Transverse colon (tissue), 4 donors: ENCODE data around the gene KLHDC4. TPM values are rescaled to one million over a fixed set of nuclear protein-coding genes. Genes with fewer than 3 reads are reported as not detected.

Experiments used
- DNase-seq: peaks from one replicate; pipeline ENCODE4 v3.0.0-alpha.2; 2019
- H3K27ac ChIP-seq, 4 donors: fragments of 200-600 bp; sonication (generic); 2 replicates each; pipeline ENCODE4 v1.5.1; 2016 to 2018; ENCODE audit warnings: inconsistent platforms in 4 of 4
- H3K27me3 ChIP-seq: fragments of 200-600 bp; sonication (generic); 2 replicates; pipeline ENCODE4 v1.5.1; 2017; ENCODE audit warnings: inconsistent platforms
- H3K36me3 ChIP-seq, 4 donors: fragments of 200-600 bp; sonication (generic); 2 replicates each; pipeline ENCODE4 v1.5.1; 2017 to 2019; ENCODE audit warnings: inconsistent platforms in 4 of 4
- H3K4me1 ChIP-seq, 4 donors: fragments of 200-600 bp; sonication (generic); 2 replicates each; pipeline ENCODE4 v1.5.1; 2017 to 2020; ENCODE audit warnings: inconsistent platforms in 4 of 4
- H3K4me3 ChIP-seq, 4 donors: fragments of 200-600 bp; sonication (generic); 1 replicate in 1 of 4; 2 replicates in 3 of 4; pipeline versions ENCODE4 v1.5.1 to v1.6.1; 2017 to 2019; ENCODE audit warnings: inconsistent platforms in 4 of 4
- H3K9me3 ChIP-seq, 2 donors: fragments of 200-600 bp; sonication (generic); 2 replicates each; pipeline ENCODE4 v1.5.1; 2017 to 2019; ENCODE audit warnings: inconsistent platforms in 2 of 2
- EP300 ChIP-seq: sonication (generic); formaldehyde crosslinking; IDR thresholded peaks from one replicate; pipeline ENCODE4 v1.6.1; 2017; ENCODE audit warnings: antibody characterized with exemption, low read depth
- POLR2A ChIP-seq: fragments of 450-650 bp; IDR thresholded peaks from one replicate; pipeline ENCODE4 v1.6.1; 2016; ENCODE audit warnings: antibody characterized with exemption, mild to moderate bottlenecking, moderate library complexity
- POLR2AphosphoS5 ChIP-seq, 3 donors: sonication (generic); formaldehyde crosslinking; IDR thresholded peaks; one replicate each; pipeline ENCODE4 v1.6.1; 2016; ENCODE audit warnings: antibody characterized with exemption in 3 of 3
- WGBS, 2 donors: methylation state at CpG; one replicate each; pipeline ENCODE4 v1.1.5; 2018; ENCODE audit warnings: low coverage in 1 of 2; 5-methylcytosine and 5-hydroxymethylcytosine counted together
- in situ Hi-C, 4 donors: fragments of 200-750 bp; cut with MboI; loops; one replicate each; pipeline versions ENCODE4 v1.15.0 to v1.15.1; 2017; ENCODE audit warnings: low sequenced_read_pairs in 3 of 4, low pct_ligation_motif_present in 1 of 4, low pct_unique_long_range_greater_than_20kb in 1 of 4
- intact Hi-C: fragments of 100-400 bp; cut with DNase I; formaldehyde crosslinking; loops from one replicate; pipeline ENCODE4 v1.15.1; 2023; ENCODE audit warnings: low total_unique reads
- total RNA-seq, 4 donors: library from RNA; depleted of rRNA; stranded (reverse); fragments of >200 nt; gene quantifications; one replicate each; pipeline ENCODE4 v1.1.0, GENCODE V29; 2016
- TF ChIP-seq, protein P1 (sequence below), 5 experiments: fragments of 200-600 bp in 3 of 5; fragments of 450-650 bp in 2 of 5; sonication (generic) in 3 of 5; IDR thresholded peaks; 1 replicate in 2 of 5; 2 replicates in 3 of 5; pipeline ENCODE4 v1.5.1; 2016 to 2017; ENCODE audit warnings: antibody characterized with exemption in 5 of 5, inconsistent platforms in 3 of 5, mild to moderate bottlenecking in 2 of 5, moderate library complexity in 1 of 5

KLHDC4 gene
- total RNA-seq, 4 donors from 2014 or later, result 45.2 to 193 (median 57.4) TPM

DNA sequence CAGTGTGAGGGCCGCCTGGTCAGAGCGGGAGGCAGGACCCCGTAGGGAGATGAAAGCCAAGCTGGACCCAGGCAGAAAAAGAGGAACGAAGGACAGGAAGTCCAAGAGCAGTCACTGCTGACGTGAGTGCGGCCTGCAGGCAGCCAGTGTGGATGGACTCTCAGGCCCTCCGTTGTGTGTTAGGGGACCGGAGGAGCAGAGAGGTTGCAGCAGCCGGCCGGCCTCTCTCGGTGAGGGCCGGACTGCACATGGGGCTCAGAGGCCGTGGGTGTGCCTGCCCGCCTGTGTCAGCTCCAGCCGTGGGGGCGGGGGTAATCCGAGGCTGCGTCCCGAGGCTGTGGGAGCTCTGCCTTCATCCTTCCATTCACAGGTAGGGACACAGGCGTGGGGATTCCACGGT lies 96.1 kb downstream of the KLHDC4 start:
- intact Hi-C loops (no loop called here), in situ Hi-C loops (no loop called here)
- no peak for DNase-seq
- H3K9me3 ChIP-seq, result no peaks in the 10 kb centered on the region
- H3K4me3 ChIP-seq, result no peak overlapping the region
- no peaks in the 10 kb centered on the region for H3K27me3 ChIP-seq
- no peak overlapping the region for H3K27ac ChIP-seq
- TF ChIP-seq EP300 (no peak), POLR2AphosphoS5 (IDR thresholded peaks at IDR 0.05) (no peak), POLR2A (no peak)
- TF ChIP-seq, protein P1, sequence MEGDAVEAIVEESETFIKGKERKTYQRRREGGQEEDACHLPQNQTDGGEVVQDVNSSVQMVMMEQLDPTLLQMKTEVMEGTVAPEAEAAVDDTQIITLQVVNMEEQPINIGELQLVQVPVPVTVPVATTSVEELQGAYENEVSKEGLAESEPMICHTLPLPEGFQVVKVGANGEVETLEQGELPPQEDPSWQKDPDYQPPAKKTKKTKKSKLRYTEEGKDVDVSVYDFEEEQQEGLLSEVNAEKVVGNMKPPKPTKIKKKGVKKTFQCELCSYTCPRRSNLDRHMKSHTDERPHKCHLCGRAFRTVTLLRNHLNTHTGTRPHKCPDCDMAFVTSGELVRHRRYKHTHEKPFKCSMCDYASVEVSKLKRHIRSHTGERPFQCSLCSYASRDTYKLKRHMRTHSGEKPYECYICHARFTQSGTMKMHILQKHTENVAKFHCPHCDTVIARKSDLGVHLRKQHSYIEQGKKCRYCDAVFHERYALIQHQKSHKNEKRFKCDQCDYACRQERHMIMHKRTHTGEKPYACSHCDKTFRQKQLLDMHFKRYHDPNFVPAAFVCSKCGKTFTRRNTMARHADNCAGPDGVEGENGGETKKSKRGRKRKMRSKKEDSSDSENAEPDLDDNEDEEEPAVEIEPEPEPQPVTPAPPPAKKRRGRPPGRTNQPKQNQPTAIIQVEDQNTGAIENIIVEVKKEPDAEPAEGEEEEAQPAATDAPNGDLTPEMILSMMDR (IDR thresholded peaks at IDR 0.05), result no peak
- no peaks in the 10 kb centered on the region for H3K36me3 ChIP-seq
- H3K4me1 ChIP-seq, result no peaks in the 10 kb centered on the region
- WGBS, 2 donors, result 80 to 83% methylated on average over 2 to 21 of the region's 21 CpGs

GRCh38 chr16:87667946-87668345 lies 97.8 kb downstream of the KLHDC4 start:
- H3K27me3 ChIP-seq, result no peaks in the 10 kb centered on the region
- in situ Hi-C loops, result no loop called here

GRCh38 chr16:87667443-87667842 lies 98.3 kb downstream of the KLHDC4 start:
- Histone ChIP-seq H3K27me3 (no peaks in the 10 kb centered on the region), H3K4me1 (no peaks in the 10 kb centered on the region), H3K27ac (no peak overlapping the region), H3K36me3 (no peaks in the 10 kb centered on the region), H3K9me3 (no peaks in the 10 kb centered on the region), H3K4me3 (no peak overlapping the region)
- no peak for TF ChIP-seq POLR2A
- WGBS, 2 donors, result 80 to 87% methylated on average over 1 to 7 of the region's 7 CpGs
- intact Hi-C loops, result no loop called here
- in situ Hi-C loops, result no loop called here
- DNase-seq, result no peak

More at GRCh38 chr16:87667946-87668345, 97.8 kb downstream of the KLHDC4 start:
- H3K4me3 ChIP-seq, result no peak overlapping the region
- TF ChIP-seq POLR2A, result no peak
- no peak for TF ChIP-seq POLR2AphosphoS5 (IDR thresholded peaks at IDR 0.05)
- TF ChIP-seq, protein P1 (IDR thresholded peaks at IDR 0.05), result no peak
- TF ChIP-seq EP300, result no peak
- H3K27ac ChIP-seq, result no peak overlapping the region
- intact Hi-C loops, result no loop called here
- no peaks in the 10 kb centered on the region for H3K9me3 ChIP-seq
- no peaks in the 10 kb centered on the region for H3K36me3 ChIP-seq
- 86% methylated on average over 17 of the region's 19 CpGs; no CpG with 5 or more reads in 1 of the 2 donors for WGBS, 2 donors
- H3K4me1 ChIP-seq, result no peaks in the 10 kb centered on the region
- DNase-seq, result no peak

- H3K27ac ChIP-seq, result no peak overlapping the region
Observed at GRCh38 chr16:87666919-87667318, 98.9 kb downstream of the KLHDC4 start.

More at GRCh38 chr16:87666919-87667318, 98.9 kb downstream of the KLHDC4 start:
- H3K9me3 ChIP-seq, result no peaks in the 10 kb centered on the region
- DNase-seq, result no peak
- TF ChIP-seq, protein P1 (IDR thresholded peaks at IDR 0.05), result no peak
- TF ChIP-seq EP300 (no peak), POLR2AphosphoS5 (IDR thresholded peaks at IDR 0.05) (no peak), POLR2A (no peak)
- 67% methylated on average over 16 of the region's 16 CpGs; no CpG with 5 or more reads in 1 of the 2 donors for WGBS, 2 donors
- in situ Hi-C loops (no loop called here), intact Hi-C loops (no loop called here)
- H3K4me1 ChIP-seq, result no peaks in the 10 kb centered on the region
- H3K36me3 ChIP-seq, result no peaks in the 10 kb centered on the region
- no peak overlapping the region for H3K4me3 ChIP-seq
- no peaks in the 10 kb centered on the region for H3K27me3 ChIP-seq
